ENCODE results near the gene PITPNC1.
"Not testable (repeated sequence)": the region's sequence is repeated elsewhere in the genome, so short reads cannot be mapped to it uniquely, and the experiment has no call there.

Gene PITPNC1

DNA sequence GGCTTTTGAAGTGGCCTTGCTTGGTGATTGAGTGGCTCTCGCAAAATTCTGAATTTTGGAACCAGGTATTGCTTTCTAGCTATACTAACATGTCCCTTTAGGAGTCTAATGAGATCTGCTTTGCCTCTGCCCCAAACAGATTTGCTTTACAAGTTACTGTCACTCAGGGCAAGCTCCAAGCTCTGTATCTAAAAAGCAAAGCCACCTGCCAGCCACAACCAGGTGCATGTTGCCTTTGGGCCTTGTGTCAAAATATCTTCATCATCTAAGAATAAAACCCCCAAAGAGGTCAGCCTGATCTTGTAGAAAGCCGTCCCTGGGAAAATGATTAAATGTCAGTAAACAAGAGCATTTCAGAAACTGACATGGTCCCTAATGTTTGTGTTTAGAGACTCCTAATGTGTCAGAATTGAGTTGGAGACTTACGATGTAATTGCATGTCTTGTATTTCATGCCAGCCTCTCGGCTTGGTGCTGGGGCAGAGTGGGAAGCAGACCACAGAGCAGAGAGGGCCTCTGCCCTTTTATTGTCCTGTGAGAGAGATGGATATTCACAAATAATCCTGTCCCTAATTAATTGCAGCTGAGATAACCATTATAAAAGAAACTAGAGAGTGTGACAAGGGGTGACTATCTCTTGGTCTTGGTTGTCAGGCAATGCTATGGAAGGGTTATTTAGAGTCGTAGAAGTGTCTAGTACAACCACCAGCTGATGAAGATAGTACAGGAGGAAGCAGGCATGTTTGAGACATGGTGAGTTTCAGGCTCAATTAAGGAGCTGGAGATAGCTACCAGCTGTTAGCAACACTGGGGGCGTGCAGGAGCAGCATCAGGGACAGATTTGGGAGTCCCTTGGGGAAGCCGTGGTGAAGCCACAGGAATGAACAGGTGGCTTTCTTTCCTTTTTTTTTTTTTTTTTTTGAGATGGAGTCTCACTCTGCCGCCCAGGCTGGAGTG lies 90.7 kb downstream of the PITPNC1 start:
- no peak for DNase-seq

DNA sequence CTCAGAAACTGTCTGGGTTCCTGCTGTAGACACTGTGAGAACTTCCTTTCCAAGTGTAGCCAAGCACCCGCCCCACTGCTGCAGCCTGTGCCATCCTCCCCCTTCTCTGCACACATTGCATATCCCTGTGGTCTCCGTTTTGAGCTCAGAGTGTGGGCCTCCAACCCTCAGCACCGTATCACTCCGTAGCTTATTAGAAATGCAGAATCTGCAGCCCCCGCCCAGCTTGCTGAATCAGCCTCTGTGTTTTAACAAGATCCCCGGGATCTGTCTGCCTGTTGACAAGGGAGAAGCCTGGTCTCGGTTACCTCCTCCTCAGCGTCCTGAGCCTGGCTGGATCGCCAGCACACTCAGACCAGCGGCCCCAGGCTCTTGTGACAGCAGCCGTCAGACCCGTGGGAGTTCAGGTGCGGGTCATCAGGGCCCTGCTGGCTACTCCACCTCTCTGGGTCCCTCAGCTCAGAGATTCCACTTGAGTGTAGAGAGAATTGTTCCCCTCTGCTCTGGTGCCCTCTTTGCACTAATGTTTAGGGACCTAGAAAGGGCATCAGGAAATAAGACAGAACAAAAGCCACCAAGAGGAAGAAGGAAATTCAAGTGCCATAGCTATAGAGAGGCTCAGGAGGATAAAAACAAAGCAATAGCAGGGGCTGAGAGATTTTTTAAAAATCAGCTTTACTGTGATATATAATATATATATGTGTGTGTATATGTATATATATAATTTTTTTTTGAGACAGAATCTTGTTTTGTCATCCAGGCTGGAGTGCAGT lies 92.3 kb downstream of the PITPNC1 start:
- DNase-seq = no peak

DNA sequence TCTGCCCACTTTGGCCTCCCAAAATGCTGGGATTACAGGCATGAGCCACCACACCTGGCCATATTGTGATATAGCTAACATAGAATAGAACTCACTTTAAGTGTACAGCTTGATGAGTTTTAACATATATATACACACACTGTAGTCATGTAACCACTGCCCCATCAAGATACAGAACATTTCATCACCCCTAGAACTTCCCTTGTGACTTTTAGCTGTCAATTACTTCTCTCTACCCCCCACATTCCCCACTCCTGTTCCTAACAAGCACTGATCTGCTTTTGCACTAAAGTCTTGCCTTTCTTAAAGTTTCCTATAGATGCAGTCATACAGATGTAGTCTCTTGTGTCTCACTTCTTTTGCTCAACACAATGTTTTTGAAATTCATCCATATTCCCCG lies 93.1 kb downstream of the PITPNC1 start:
- no peak for DNase-seq

DNA sequence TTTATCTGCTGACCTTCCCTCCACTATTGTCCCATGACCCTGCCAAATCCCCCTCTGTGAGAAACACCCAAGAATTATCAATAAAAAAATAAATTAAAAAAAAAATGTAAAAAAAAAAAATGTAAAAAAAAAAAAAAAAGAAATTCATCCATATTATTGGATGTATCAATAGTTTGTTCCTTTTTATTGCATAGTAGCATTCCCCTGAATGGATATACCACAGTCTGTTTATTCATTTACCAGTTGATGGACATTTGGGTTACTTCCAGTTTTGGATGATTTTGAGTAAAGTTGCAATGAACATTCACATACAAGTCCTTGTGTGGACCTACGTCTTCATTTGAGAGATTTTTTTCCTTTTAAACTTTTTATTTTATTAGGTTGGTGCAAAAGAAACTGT lies 94.0 kb downstream of the PITPNC1 start:
- DNase-seq = no peak

DNA sequence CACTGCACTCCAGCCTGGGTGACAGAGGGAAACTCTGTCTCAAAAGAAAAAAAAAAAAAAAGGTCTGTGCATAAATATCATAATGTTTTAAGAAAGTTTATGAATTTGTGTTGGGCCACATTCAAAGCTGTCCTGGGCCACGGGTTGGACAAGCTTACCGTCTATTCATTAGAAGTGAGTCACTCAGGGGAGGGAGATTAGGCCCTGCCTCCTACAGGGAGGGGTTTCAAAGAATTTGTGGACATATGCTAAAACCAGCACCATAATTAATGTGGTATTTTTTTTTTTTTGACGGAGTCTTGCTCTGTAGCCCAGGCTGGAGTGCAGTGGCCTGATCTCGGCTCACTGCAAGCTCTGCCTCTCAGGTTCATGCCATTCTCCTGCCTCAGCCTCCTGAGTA lies 95.5 kb downstream of the PITPNC1 start:
- not testable (repeated sequence) for DNase-seq

DNA sequence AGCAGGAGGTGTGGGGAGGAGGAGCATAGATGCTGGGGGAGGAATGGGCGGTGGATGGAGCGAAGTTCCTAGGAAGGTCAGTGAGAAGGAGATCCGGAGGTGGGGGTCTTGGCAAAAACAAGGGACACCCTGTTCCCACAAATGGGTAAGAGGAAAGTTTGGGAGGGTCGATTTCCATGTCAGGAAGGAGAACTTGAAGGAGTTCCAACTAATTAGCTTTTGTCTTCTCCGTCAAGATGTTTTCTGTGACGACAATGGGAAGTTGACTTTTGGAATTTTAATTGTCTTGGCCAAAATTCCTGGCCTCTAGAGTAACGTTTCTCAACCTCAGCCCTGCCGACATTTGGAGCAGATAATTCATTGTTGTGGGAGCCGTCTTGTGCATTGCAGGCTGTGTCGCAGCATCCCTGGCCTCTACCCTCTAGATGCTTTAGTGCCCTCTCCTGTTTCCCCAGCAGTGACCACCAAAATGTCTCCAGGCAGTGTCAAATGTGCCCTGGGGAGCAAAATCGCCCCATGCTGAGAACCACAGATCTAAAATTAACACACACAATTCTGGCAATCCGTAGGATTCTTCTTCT lies 97.1 kb downstream of the PITPNC1 start:
- no peak for DNase-seq

DNA sequence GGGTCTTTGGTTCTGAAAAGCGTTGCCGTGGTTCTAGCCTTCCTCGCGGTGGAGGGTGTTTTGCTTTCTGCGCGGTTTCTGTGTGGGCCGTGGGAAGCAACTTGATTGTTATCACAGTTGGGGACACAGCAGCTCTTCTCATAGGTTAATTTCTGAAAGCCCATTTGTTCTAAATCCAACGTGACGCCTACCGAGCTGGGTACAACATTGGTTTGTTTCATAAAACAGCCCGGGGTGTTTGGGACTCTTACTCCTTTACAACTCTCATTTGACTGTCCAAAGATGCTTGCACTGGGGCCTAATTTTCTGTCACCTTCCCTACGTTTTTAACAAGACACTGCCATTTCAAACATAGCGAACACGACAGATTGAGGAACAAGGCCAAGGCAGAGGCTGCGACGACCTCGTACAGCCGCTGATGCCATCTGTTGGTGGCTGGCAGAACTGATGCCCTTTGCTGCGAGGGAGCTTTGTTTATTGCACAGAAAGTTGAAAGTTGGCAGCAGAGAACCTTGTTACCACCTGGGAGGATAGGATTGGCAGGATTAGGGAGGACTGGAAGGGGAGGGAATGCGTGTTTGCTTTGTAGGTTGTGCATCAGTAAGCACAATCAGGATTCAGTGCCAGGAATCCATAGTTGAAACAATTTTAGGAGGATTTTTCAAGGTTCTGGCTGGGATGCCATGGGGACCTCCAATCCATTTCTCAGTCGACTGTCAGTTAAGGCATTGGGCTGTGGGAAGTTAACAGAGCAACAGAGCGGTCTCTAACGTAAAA lies 98.3 kb downstream of the PITPNC1 start:
- DNase-seq = peak; percentile 62

DNA sequence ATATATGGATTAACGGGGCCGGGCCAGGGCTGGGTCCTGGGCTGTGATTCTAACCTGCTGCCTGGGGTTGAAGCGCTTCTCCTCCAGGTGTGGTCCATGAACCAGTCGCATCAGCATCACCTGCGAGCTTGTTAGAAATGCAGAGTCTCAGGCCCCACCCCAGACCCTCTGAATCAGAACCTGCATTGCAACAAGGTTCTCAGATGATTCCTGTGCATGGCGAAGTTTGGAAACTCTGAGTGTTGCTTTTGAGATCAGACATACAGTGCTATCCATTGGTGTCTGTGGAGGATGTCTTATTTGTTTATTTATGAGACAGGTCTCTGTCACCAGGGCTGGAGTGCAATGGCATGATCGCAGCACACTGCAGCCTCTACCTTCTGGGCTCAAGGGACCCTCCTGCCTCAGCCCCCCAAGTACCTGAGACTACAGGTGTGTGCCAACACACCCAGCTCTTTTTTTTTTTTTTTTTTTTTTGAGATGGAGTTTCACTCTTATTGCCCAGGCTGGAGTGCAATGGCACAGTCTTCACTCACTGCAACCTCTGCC lies 99.8 kb downstream of the PITPNC1 start:
- DNase-seq = no peak

DNA sequence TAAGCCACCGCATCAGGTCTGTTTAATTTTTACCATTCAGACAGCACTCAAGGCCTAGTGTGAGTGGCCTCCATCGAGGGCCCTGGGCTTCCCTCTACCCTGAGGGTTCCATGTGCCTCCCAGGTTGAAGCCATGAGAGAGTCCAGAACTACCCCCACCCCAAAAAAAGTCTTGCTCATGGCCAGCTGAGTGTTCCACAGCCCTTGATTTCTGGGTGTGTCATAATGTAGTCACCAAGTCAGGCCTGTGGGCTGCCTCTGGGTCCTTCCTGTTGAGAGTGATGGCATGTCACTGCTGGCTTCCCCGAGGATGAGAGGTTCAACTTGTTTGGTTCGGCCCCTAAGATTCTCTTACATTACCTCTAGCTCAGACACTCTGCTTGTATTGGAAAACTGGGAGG lies 100.6 kb downstream of the PITPNC1 start:
- DNase-seq = no peak

DNA sequence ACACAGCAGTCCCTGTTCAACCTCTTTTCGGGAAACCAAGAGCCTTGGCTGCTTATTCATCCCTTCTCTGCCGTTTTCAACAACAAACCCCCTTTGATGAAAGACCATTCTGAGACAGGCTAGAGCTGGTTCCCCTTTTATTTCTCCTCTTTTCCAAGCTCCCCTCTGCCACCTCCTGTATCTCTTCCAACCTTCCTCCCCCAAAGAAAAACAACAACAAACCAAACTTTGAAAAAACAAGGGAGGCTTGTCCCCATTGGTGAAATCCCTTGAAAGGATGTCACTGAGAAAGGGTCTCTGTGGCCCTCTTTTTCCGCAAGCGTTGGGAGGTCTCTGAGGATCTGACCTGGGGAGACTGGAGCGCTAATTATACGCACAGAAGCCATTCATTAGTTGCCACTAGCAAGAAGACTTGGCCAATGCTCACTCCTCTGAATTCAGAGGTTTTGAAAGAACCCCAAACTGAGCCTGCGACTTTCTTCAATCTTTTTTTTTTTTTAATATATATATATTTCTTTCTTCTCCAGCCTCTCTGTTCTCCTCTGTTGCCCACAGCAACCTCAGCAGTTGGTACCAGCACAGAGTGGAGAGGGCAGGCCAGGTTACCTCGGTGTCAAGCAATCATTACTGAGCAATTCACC lies 101.4 kb downstream of the PITPNC1 start:
- DNase-seq = no peak

DNA sequence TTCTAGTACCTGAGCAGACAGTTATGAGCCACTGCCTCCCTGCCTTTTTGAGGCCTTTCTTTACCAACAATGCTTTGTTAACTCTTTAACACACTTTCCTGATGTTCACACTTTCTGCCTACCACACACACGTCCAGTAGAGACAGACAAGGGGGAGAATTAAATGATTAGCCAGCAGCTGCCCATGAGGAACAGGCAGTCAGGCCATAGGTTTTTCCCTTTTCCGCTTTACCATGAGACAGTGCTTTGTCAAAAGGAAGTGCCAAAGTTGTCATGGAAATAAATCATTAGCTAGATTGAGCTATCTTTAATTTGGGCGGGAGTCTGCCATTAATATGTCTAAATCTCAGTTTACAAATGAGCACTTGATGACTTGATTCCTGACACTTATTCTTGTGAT lies 102.1 kb downstream of the PITPNC1 start:
- DNase-seq = no peak

DNA sequence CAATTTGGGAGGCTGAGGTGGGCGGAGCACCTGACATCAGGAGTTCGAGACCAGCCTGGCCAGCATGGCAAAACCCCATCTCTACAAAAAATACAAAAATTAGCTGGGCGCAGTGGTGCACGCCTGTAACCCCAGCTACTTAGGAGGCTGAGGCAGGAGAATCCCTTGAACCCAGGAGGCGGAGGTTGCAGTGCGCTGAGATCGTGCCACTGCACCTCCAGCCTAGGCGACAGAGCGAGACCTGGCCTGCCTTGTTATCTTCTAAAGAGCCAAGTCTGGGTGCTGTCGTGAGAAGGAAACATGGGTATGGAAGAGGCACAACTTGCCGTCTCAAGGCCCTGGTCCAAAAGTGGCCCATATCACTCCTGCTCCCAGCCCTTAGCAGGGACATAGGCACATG lies 103.9 kb downstream of the PITPNC1 start:
- not testable (repeated sequence) for DNase-seq

DNA sequence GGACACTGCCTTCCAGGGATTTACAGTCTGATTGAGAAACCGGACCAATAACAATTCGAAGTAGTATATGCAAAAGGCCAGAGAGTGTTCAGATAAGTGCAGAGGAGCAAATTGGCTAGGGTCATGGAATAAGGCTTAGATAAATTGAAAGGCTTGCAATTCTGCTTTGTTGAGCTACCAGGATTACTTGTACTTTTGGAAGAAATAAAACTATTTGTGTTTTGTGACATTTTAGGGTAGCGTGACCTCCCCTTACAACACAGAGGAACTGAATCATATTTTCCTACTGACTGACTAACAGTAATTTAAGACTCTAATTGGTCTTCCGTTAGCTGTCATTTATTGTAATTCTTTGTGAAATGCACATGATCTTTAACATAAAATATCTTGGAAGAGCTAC lies 104.7 kb downstream of the PITPNC1 start:
- DNase-seq = no peak

DNA sequence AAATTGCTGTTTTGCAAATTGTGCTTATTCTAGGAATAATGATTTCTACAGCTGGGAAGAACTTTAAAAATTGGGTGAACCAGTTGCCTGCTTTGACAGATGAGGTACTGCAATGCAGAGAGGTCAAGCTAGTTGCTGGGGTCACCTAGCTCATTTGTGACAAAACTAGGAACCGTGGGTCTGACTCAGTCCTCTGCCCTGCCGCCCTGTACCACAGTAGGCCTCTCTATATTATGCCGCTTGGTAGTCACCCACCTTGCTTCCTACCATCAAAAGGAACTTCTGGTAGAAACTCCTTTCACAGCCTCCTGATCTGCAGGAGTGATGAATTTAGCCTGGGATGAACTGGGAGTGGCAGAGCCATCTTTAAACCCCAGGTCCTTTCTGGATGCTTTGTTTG lies 105.7 kb downstream of the PITPNC1 start:
- no peak for DNase-seq

DNA sequence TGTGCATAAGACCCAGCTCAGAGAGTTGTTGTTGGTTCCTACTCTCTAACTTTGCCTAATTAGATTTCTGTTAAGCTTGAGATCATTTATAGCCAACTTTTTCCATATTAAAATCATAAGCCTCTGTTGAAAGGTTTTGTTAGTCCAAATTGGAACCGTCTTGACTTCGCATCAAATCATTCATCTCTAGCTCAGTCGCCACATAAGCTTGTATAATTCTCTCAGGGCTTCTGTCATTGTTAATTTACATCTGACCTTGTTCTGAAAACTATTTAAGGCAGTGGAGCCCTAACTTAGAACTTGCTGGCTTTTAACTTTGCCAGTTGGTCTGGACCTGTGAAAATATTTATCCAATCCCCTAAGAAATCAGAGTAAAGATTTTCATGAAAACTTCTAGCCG lies 107.2 kb downstream of the PITPNC1 start:
- DNase-seq = no peak

DNA sequence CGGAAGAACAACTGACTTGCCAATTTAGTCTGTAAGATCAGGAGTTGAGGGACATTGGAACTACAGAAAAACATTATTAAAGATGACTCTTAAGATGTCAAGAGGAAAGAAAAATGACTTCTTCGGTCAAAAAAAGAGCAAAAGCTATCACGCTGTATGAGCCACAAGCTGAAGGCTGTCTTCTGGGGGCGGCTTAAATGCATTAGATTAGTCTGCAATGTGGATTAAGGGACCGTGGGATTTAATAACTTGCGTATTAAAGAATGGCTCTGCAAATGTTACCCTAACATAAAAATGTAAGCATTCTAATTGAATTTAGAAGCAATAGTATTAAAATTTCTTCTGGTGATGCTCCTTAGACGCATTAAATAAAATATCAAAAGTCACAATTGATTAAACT lies 108.6 kb downstream of the PITPNC1 start:
- DNase-seq = no peak

DNA sequence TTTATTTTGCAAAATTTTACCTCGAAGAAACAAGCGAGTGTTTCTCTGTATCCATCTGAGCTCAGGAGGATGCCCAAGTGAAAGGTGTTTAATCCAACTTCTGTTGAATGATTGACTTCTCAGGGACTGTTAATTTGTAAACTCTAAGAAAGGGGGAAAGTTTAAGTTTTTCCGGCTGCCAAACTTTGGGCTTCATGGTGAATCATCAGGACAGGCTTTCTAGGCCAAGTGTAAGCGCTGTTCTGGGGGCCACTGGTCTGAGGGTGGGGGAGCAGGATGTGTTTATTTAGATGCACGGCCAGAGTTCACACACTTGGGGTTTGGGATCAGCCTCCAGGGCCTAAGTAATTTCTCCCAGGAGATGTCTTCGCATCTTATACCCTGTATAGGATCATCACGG lies 110.4 kb downstream of the PITPNC1 start:
- DNase-seq = no peak

DNA sequence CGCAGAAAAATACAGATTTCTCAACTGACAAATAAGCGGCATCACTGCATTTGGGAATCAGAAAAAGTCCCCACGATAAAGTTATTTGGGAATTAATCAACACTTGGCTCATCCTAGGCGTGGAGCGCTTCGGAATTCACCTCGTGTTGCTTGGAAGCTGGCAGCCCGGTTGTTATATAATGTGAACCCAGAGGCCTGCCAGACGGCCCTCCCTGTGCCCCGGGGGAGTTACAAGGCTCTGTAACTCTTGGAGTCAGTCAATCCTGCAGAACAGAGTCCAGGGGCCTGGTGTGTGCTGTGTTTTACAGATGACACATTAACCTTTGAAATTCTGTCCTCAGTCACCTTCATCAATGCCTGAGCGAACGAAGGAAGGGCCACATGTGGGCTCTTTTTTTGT lies 111.1 kb downstream of the PITPNC1 start:
- no peak for DNase-seq

DNA sequence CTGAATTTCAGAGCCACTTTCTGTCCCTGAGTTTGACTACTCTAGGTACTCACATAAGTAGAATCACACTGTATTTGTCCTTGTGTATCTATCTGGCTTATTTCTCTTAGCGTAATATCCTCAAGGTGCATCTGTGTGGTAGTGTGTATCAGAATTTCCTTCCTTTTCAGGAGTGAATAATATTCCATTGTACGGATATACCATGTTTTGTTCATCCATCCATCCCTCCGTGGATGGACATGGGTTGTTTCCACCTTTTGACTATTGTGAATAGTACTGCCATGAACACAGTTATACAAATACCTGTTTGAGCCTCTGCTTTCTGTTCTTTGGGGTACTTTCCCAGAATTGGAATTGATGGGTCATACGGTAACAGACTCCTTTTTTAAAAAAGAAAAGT lies 111.7 kb downstream of the PITPNC1 start:
- DNase-seq = no peak

DNA sequence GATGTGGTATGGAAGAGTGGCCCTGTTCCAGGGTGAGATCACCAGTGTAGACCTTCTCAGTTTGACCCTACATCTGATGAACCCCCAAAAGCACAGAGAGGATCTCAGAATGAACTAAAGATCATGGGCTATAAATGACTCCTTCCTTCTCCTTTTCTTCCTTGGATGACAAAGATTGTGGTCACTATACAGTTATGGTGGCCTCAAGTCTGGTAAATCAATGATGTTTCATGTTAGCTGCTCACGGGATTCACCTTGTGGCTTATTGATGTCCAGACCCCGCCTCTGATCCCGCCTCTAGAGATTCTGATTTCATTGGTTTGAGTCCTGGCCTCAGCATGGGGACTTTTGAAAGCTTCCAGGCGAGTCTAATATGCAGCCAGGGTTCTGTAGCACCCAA lies 112.2 kb downstream of the PITPNC1 start:
- no peak for DNase-seq

DNA sequence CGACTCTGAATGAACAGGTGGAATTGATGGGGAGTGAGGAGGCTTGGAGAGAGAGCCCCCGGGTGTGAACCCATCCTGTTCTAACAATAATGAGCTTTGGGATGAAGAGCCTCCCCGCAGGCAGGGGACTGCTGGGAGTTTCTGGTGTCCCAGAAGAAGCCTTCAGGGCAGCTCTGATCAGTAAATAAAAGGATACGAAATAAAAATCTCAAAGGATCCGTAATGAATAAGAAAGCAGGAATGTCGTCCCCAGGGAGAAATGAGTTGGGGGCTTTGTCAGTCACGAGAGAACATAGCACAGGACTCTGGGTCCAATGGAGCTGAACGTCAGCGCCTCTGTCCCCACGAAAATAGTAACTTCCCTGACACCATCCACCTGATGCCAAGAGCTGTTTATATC lies 113.4 kb downstream of the PITPNC1 start:
- no peak for DNase-seq

DNA sequence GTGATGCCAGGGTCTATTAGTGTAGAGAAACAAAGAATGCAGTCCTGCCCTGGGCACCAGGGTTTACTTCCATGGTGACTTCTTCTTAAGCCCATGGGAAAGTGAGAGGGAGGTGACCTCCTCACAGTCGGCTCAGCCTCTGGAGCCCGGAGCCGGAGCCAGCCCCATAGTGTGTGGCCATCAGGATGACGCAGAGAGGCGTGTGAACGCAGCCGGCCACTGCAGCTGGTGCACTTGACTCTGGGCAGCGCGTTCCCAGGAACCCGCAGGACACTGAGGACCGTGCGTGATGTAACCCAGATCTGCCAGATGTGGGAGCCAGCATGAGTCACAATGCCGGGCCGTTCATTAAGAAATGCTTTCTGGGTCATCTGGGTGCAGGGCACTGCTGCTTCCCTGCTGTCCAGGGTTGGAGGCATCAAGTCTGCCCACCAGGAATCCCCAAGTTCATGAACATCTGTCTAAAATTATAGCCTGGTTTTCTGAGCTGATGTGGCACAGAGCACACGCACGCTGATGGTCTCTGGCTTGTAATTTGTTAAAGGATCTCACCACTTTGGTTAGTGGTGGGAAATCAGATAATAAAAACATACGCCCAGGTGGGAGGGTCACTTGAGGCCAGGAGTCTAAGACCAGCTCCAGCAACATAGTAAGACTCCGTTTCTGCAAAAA lies 114.1 kb downstream of the PITPNC1 start:
- no peak for DNase-seq
